ENCODE measurements around the gene AURKB.
A peak's percentile ranks its signal among the peaks of the same experiment; 100 is the strongest.
"Not testable (repeated sequence)": the region's sequence is repeated elsewhere in the genome, so short reads cannot be mapped to it uniquely, and the experiment has no call there.

AURKB gene

DNA sequence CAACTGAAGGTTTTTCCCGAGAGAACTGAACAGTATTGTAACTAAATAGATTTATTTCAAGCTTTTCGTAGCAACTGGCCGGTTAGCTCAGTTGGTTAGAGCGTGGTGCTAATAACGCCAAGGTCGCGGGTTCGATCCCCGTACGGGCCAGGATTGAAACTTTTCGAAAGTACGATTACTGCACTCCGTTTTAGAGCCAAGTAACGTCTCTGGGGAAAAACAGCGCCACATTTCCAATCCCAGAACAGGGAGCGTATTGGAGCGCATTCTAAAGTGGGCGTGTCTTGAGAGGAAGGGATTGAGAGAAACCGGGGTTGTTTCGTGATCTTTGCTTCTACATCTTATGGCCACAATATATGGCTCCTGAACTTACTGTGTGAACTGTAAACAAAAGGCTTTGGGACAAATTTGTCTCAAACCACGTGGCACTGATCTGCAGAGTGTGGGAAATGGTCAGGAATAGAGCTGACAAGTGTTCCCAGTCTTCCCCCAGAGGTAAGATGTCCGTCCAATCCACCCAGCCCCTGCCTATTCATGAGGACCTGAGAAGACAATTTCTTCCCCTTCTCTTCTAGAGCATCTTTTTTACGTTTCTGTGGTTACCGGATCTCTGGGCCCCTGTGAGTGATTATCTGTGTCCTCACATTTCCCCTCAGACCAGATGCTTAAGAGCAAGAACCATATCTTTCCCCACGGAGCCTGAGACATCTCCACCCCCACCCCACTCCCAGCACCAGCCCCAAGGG, 22.7 kb downstream of the AURKB start:
- DNase-seq = peak; percentile 94

DNA sequence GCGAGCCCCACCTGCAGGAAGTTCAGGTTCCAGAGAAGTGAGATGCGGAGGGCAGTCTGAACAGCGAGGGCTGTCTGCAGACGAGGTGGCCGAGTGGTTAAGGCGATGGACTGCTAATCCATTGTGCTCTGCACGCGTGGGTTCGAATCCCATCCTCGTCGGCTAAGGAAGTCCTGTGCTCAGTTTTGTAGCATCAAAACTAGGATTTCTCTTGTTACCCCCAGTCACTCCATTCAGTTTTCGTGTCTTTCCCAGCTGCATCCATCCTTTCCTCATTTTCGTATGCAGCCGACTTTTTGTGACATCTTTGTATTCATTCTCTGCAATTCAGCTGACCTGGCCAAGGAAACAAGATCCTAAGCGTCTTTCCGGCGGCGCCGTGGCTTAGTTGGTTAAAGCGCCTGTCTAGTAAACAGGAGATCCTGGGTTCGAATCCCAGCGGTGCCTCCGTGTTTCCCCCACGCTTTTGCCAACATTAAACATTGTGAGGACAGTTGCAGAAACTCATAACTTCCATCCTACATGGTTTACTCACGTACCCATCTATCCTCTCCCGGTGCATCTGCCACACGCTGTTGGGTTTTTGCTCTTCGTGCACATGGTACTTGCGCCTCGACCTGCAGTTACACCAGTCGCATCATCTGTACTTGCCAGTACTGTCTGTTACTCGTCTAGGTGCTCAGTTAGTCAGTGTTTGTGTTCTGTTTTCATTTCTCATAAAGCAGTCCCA, 23.4 kb downstream of the AURKB start:
- peak; percentile 93 for DNase-seq

DNA sequence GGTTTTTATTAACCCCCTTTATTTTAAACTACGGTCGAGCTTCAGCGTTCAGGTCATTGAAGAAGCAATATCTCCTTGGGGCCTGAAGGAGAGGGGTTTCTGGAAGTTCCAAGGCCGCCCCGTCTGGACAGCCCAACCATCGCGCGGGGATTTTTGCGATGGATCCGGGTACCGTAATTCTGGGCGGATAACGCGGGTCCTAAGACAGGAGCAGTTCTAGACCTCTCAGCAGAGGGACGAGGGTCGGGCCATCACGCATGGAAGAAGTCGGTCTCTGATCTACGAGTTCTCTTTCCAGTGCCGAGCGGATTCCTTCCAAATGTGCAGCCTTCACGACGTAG, 24.0 kb downstream of the AURKB start:
- no peak for DNase-seq

DNA sequence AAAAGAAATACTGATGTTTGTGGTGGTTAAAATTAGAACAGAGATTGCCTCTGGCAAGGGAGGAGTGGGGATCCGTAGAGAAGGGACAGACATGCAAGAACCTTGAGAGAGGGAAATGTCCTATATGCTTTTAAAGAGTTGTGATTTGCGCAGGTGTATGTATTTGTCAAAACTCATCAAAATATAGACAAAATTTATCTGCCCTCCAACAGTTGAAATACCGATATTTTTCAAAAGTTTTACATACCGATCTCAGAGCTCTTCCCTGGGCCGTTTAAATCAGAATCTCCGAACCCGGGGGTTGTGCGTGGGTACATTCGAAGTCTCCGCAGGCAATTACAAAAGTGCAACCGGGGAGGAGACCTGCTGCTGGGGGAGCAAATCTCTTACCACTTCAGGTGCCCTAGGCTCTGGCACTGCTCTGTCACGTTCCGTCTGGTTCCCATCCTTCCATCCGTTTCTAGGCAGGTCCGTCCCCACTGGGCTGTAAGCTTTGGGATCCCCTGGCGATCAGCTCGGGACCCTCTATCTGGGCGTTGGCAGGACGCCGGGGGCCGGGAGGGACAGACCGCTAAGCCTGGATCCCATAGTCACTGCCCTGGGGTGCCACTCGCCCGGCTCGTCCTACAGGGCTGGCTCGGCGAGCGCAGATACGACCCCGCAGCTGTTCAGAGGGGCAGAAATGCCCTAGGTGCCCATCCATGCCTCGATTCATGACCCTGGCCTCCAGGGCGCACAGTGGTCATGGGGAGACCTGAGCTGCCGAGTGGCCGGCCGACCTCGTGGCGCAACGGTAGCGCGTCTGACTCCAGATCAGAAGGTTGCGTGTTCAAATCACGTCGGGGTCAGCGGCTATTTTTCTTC, 24.6 kb downstream of the AURKB start:
- peak; percentile 84 for DNase-seq

DNA sequence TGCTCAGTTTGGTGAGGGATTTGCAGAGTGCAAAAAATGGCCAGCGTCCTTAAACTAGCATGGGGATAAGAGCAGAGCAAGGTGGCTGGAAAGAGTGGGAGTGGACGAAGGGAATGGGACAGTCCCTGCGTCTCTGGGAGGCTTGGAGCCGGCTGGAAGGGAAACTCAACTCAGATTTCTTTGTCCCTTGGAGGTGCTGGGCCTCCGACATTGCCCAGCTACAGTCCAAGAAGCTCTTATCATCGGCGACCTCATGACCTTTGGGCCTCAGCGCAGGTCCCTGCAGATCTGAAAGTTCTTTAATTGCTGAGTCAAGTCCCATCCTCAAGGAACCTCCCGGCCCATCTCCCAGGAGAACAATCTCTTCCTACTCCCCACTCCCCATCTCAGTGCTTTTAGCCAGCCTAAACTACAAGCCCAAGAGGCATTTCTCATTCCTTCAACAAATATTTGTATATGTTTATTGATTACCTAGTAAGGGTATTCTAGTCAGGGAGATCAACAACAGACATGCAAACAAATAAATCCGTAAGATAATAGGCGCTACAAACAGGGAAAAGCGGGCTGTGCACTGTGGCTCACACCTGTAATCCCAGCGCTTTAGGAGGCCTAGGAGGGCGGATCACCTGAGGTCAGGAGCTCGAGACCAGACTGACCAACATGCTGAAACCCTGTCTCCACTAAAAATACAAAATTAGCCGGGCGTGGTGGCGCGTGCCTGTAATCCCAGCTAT, 33.2 kb downstream of the AURKB start:
- DNase-seq = no peak

DNA sequence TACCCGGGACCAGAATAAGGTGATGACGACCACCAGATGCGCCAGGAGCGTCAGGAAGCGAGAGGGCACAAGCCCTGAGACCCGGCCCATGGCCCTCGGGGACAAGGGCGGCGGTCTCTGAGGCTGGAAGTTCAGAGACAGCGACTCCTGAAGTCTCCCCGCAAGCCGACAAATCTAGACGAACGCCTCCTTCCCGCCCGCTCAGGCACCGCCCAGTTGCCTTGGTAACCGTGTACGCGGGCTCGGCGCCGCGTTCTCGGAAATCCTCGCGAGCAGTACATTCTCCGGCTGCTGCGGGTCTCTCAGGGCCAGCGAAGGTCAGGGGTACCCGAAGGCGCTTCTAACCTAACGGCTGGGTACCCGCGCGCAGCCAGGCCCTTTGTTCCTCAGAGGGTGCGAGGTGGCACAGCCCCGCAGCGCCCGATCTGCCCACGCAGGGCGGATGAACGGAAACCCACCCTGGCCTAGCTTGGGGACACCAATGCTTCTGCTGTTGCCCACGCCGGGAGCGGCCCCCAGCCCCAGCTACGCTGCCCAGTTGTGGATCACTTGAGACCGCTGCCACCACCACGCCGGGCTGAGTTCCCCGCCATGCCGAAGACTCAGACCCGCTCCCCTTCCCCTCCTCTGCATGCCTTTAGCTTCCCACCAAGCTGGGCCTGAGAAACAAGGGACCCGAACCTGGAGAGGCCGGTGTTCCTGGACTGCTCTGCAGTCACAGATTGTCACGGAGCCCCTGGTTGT, 34.0 kb downstream of the AURKB start, which contains the start of gene TMEM107:
TMEM107 (minus strand) TSS at position 184 of the 744 bp plus-strand sequence; CDS start at position 90, 94 bp downstream.
- peak; percentile 88 for DNase-seq

DNA sequence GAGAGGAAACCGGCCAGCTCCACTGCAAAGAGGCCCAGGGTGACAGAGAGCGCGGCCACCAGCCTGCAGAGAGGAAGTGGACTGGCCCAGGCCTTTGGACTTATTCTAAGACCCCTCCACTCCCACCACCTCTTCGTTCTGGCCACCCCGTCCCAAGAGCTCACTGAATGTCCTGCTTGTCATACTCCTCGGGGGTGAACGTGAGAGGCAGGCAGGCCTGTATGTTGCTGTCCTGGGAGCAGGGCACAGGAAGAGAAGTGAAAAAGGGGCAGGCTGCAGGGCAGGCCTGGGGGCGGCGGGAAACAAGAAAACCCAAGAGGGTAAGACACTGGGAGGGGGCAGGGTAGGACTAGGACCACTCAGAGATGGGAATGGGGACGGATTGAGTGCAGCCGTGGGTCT, 34.6 kb downstream of the AURKB start:
- DNase-seq = no peak

DNA sequence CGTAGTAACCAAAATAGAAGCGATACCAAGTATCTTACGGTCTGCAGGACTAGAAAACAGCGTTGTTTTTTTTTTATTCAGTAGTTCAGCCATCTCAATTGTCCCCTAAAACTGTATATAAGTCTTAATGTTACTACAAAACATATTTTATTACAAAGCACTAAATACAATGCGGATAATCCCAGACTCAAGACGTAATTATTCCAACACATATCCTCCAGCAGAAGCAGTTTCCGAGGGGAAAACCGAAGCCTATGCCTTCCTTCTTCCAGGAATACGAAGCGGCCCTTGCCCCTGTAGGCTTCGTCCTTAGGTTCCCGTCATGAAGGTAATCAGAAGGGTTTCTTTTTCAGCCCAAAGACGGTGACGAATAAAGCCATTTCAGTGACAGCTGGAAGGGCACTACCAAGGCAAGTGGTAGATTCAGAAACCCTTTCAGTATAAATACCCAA, 36.5 kb downstream of the AURKB start:
- DNase-seq = no peak

DNA sequence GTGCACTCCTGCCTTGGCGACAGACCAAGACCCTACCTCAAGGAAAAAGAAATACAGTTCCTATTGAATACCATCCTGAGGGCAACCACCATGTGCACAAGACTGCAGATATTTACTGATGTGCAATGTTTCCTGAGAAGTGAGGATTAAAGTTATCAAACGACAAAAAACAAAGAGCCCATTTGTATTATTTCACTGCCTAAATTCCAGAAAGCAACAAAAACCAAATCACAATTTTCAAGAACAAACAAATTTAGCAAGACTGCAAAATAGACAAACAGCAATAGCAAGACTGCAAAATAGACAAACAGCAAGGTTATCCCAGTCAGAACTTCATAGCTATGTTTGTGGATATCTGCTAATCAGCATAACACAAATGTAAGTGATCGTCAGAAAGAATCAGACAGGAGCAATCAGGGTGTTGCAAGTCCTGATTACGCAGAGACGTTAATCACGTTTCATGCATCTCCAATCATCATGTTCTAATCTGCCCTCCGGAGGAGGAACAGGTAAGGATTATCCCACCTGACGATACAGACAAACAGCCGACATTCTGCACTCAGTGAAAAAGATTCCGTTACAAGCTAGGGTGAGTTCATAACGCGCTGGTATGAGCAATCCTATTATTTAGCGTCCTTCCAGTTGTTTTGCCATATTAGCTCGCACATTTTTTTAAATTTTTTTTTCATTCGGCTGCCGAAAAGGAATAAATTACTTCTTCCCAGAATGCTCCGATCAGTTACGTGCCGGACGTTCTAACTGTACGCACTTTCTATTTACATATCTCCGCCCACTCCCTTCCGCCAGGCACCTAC, 37.1 kb downstream of the AURKB start:
- peak; percentile 94 for DNase-seq

DNA sequence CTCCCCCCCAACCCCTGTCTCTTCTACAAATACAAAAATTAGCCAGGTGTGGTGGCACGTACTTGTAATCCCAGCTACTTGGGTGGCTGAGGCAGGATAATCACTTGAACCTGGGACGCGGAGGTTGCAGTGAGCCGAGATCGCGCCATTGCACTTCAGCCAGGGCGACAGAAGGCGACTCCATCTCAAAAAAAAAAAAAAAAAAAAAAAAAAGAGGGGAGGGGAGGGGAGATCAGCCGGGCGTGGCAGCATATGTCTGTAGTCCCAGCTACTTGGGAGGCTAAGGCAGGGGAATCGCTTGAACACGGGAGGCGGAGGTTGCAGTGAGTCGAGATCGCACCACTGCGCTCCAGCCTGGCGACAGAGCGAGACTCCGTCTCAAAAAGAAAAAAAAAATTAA, 40.2 kb downstream of the AURKB start:
- DNase-seq = not testable (repeated sequence)

DNA sequence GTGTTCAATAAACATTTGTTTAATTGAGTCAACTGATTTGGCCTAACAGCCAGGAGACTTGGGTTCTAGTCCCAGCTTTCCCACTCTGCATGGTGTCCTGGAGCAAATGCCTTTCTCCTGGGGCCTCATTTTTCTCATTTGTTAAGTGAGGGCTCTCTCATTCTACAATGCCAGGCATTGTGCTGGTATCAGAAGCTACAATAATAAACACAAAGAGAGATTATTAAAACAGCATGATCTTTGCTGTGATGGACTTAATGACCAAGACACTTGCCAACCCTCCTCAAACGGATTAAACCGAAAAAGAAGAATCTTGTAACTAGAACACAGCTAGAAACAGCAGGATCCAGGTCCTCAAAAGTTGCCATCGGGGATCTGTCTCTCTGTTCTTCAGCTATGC, 42.8 kb downstream of the AURKB start:
- no peak for DNase-seq

DNA sequence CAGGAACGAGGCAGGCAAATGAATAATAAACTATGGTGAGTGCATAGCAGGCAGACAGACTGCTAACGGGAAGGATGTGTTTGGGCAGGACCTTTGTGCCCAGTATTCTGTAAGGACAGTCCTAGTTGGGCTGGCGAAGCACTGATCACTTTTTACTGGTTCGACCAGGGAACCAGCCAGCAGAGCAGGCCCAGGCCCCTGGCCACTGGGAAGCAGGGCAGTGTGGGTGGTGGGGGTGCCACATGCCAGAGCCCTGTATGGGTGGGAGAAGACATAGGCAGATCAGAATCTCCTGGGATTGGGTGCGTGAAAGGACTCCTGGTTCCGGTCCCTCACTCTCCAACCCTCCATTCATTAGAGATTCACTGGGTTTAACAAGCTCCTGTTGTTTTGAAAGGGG, 43.6 kb downstream of the AURKB start:
- no peak for DNase-seq

DNA sequence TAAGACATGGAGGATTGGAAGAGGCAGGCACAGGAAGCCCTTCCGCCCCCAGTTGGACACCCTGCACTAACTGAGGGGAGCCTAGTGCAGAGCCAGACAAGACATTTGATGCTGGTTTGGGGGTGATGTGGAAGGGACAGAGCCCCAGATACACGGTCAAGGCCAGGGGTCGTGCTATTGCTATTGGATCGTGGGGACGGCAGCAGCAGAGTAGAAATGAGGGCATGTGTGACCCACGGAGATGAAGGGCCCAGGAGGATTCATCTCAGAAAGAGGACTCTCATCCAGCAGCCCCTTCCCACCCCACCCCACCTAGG, 45.6 kb downstream of the AURKB start:
- DNase-seq = no peak

DNA sequence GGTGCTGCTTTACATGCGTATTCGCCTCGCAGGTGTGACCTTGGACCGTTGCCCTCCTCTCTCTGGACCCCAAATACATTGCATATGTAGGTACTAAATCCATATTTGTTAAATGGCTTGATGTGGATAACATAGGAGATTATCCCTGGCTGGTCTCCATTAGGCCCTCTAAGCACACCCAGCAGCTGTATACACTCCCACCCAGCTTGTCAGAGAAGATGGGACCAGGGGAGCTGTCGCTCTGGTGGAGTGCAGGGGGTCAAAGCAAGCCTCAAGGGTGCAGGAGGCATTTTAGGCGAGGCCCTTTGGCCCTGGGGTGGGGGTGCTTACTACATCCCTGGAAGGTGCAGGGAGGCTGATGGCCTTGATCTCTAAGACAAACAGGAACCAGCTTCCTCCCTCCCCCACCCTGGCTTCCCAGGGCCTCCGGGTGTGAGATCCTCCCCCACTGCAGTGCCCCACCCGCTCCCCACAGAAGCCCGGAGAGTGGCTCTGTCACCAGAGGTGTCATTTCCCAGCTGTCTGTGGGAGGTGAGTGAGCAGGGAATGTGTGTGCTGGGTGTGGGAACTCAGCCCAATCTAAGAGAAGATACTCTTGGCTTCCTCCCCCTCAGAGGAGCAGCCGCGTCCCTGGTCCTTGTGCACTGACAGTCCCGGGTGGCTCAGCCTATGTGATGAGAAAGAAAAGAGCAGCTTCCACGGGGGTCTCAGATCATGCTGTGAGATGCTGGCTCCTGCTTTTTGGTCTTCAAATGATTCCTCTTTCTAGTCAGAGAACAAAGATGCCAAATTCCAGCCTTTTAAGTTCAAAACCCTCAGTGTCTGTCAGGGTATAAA, 46.2 kb downstream of the AURKB start:
- peak; percentile 79 for DNase-seq

DNA sequence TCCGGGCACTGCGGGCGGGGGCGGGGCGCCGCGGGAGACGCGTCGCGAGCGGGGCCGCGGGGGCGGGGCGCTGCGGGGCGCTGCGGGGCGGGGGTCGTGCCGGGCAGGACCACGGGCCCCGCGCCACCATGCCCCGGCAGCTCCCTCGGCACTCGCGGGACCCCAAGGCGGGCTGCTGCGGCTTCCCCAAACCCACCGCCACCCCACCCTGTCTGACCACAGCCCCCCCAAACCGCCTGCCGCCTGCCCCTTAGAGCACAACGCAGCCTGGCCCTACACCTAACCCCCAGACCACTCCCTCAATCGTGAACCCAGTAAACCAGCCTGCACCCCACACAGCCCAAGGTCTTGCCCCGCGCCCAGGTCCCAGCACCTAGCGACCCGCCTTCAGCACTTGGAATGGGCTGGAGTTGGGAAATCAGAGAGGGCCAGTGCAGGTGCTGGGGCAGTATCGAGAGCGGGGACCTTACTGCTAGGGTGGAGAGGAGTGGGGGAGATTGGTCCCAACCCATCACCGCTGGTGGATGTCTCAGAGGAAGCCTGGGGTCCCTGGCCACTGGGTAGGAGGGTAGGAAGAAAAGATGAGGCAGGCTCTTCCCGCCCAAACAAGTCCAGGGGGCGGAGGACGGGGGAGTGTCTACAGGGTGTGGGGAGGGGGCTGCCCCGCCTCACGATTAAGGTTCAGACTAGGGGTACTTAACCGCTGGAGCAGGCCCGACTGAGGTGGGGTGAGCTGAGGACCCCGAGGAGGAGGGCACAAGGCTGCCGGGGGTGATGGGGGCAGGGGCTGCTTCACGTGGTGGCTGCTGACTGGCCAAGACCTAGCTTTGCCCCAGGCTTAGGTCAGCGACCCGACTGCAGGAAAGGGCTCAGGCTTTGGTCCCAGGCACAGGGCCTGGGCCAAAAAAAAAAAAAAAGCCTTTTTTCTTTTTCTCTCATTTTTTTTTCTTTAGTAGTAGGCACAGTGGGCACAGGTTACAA, 47.1 kb downstream of the AURKB start:
- DNase-seq = no peak

DNA sequence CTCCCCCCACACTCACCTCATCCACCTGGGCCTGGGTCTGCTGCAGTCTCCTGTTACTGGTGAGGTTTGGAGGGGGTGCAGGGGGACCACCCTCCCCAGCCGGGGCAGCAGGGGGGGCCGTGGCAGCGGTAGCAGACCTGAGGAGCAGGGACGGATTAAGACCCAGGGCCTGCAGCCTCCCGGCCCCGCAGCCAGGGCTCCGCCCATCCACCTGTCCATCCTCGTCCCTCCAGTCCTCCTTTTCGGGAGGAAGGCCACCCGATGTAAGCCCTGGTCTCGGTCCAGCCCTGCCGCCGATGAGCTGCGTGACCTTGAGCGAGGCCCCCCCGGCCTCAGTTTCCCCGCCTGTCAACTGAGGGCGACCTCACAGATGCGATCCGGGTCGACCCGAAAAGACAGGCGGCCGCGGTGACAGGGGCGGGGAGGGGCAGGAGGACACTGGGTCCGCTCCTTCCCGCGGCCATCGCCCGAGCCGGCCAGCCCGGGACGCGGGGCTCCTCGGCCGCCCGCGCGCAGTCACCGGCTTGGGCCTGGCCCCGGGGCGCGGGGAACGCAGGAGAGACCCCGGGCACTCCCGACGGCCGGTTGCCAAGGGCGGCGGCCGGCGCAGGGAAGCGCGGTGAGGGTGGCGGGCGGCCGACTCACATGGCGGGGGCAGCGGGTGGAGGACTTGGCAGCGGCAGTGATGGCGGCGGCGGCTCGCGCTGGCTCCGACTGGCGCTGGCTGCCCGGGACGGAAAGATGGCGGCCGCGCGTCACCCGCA, 48.0 kb downstream of the AURKB start, which contains the start of gene VAMP2:
VAMP2 (minus strand) TSS at position 716 of the 764 bp plus-strand sequence; CDS start at position 647, 69 bp downstream.
- DNase-seq = peak; percentile 75

DNA sequence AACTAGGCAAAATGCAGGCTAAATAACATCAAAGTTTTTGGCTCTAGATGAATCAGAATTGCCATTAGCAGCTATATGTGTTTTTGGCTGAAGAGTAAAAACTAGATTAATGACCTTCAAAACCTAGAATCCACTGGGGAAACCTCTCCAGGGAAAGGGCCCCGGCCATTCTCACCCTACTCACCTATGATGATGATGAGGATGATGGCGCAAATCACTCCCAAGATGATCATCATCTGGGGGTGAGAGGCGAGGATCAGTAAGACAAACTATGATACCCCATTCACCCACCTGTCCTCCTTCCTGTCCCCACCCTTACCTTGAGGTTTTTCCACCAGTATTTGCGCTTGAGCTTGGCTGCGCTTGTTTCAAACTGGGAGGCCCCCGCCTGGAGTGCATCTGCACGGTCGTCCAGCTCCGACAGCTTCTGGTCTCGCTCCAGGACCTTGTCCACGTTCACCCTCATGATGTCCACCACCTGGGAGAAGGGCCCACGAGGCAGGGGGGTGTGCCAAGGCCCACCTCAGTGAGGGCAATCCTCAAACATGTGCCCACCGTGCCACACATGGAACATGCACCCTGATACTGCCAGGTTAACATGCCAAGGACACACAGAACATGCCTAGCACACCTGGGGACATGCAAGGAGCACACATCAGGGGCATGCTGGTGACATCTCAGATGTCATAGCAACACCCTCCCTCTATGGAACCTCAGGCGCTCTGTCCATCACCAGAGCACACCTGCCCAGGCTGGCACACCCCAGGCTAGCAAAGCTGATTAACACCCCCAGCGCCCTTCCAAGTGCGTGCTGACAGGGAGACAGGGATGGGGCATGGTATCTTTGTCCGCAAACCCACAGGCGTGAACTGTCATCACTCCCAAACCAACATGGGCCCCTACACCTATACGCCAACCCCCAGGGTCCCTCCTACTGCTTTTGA, 48.8 kb downstream of the AURKB start:
- no peak for DNase-seq

All from CD4-positive, alpha-beta T cell treated with Interleukin-4 for 4 hours (primary cell).